GM21723 (cell line): Measurements from ENCODE around the gene SDK1.

ENCODE experiments used
- ATAC-seq: cut with Tn5 transposase; IDR thresholded peaks from one replicate; pipeline ENCODE4 v1.9.1; 2021; ENCODE audit warnings: mild to moderate bottlenecking, moderate library complexity; ENCODE audit not compliant: unreplicated experiment

The SDK1 gene

GRCh38 chr7:4057289-4057616 is 756.2 kb downstream of the SDK1 start:
- no peak for ATAC-seq

- ATAC-seq, result no peak
These were observed 757.1 kb downstream of the SDK1 start for GRCh38 chr7:4058158-4058557.

- ATAC-seq, result no peak
These were observed 764.1 kb downstream of the SDK1 start for GRCh38 chr7:4065190-4065589.

- ATAC-seq, result no peak
These were observed 765.2 kb downstream of the SDK1 start for GRCh38 chr7:4066206-4066605.

- no peak for ATAC-seq
These were observed 765.8 kb downstream of the SDK1 start for GRCh38 chr7:4066626-4067475.

GRCh38 chr7:4067476-4067760 is 766.4 kb downstream of the SDK1 start:
- ATAC-seq, result no peak

- no peak for ATAC-seq
These were observed 766.8 kb downstream of the SDK1 start for GRCh38 chr7:4067874-4068273.

- no peak for ATAC-seq
These were observed 767.2 kb downstream of the SDK1 start for GRCh38 chr7:4068286-4068685.

GRCh38 chr7:4069268-4070095 is 768.4 kb downstream of the SDK1 start:
- ATAC-seq, result no peak

GRCh38 chr7:4070214-4070613 is 769.2 kb downstream of the SDK1 start:
- no peak for ATAC-seq

- no peak for ATAC-seq
These were observed 770.5 kb downstream of the SDK1 start for GRCh38 chr7:4071370-4072058.

- no peak for ATAC-seq
These were observed 771.3 kb downstream of the SDK1 start for GRCh38 chr7:4072161-4072925.

- ATAC-seq, result no peak
These were observed 772.0 kb downstream of the SDK1 start for GRCh38 chr7:4073052-4073451.

GRCh38 chr7:4073750-4074149 is 772.7 kb downstream of the SDK1 start:
- ATAC-seq, result no peak

- no peak for ATAC-seq
These were observed 773.4 kb downstream of the SDK1 start for GRCh38 chr7:4074407-4074806.

- ATAC-seq, result no peak
These were observed 773.9 kb downstream of the SDK1 start for GRCh38 chr7:4074994-4075393.

- no peak for ATAC-seq
These were observed 775.7 kb downstream of the SDK1 start for GRCh38 chr7:4076701-4077294.

GRCh38 chr7:4077980-4078379 is 776.9 kb downstream of the SDK1 start:
- ATAC-seq, result no peak

GRCh38 chr7:4078580-4078979 is 777.5 kb downstream of the SDK1 start:
- no peak for ATAC-seq

GRCh38 chr7:4079366-4079765 is 778.3 kb downstream of the SDK1 start:
- no peak for ATAC-seq

GRCh38 chr7:4079956-4080355 is 778.9 kb downstream of the SDK1 start:
- ATAC-seq, result no peak
